Endothelial cell of umbilical vein (primary cell): ENCODE data around the gene TBC1D23. TPM values are rescaled to one million over a fixed set of nuclear protein-coding genes. Genes with fewer than 3 reads are reported as not detected.

Source experiments
- BruUV-seq: library from RNA; stranded (reverse); fragments of 400-500 nt; replicated peaks from 2 replicates; lab custom pipeline; 2021; lab: Mats Ljungman, UMichigan
- CTCF ChIA-PET: fragments of 300-600, 350-600 bp; sonication (Branson Sonifier 250); formaldehyde crosslinking; loops from one replicate; lab custom pipeline; 2021; ENCODE audit warnings: antibody characterized with exemption, inconsistent platforms; lab: Charles Lee
- POLR2A ChIA-PET: fragments of 300-600, 350-600 bp; sonication (Branson Sonifier 250); formaldehyde crosslinking; loops from one replicate; lab custom pipeline; 2021; ENCODE audit warnings: antibody characterized with exemption, inconsistent platforms; lab: Charles Lee
- DNase-seq: peaks from one replicate; pipeline ENCODE4 v3.0.0-alpha.2; 2011; ENCODE audit warnings: low read depth, low spot score
- FAIRE-seq: peaks from 2 replicates; lab custom pipeline; 2011; peaks lifted over from hg19 to GRCh38; lab: Jason Lieb, UNC
- H2AFZ ChIP-seq: 2 replicates; pipeline ENCODE4 v1.6.0; 2012; ENCODE audit warnings: low read depth, low read length, control low read depth, inconsistent platforms
- H3K27ac ChIP-seq: 2 replicates; pipeline ENCODE4 v1.5.1; 2011; ENCODE audit warnings: low read depth, mild to moderate bottlenecking, control low read depth, low read length, moderate library complexity; ENCODE audit not compliant: insufficient read depth
- H3K27me3 ChIP-seq, 2 experiments: 2 replicates each; pipeline versions ENCODE4 v1.6.0 to v1.6.1; 2011; ENCODE audit warnings: low read length in 2 of 2, mixed read lengths in 1 of 2; ENCODE audit not compliant: control insufficient read depth in 2 of 2, insufficient read depth in 2 of 2
- H3K36me3 ChIP-seq, 2 experiments: 2 replicates in 1 of 2; 3 replicates in 1 of 2; pipeline ENCODE4 v1.5.1; 2011; ENCODE audit warnings: low read length in 2 of 2, mild to moderate bottlenecking in 1 of 2, moderate library complexity in 1 of 2; ENCODE audit not compliant: control insufficient read depth in 2 of 2, insufficient read depth in 2 of 2; ENCODE audit errors: extremely low read depth in 1 of 2
- H3K4me1 ChIP-seq: 3 replicates; pipeline ENCODE4 v1.5.1; 2011; ENCODE audit warnings: mild to moderate bottlenecking, low read length; ENCODE audit not compliant: control insufficient read depth, insufficient read depth; ENCODE audit errors: extremely low read depth
- H3K4me2 ChIP-seq: 2 replicates; pipeline ENCODE4 v1.6.1; 2011; ENCODE audit warnings: low read length, control low read depth, mixed read lengths; ENCODE audit not compliant: insufficient read depth
- H3K4me3 ChIP-seq, 3 experiments: fragments of 200-600 bp in 1 of 3; sonication (generic), shearing (Covaris generic) in 1 of 3; replicated peaks in 1 of 3; 2 replicates each; pipeline ENCODE4 v1.5.1; 2011 to 2016; ENCODE audit warnings: control low read depth in 3 of 3, low read length in 3 of 3, mild to moderate bottlenecking in 2 of 3, inconsistent platforms in 1 of 3, low read depth in 1 of 3, moderate library complexity in 1 of 3; ENCODE audit not compliant: insufficient read depth in 1 of 3
- H3K79me2 ChIP-seq: 2 replicates; pipeline ENCODE4 v1.6.0; 2012; ENCODE audit warnings: low read length, inconsistent platforms; ENCODE audit not compliant: control insufficient read depth, insufficient read depth
- H3K9ac ChIP-seq: replicated peaks from 2 replicates; pipeline ENCODE3; 2011; ENCODE audit warnings: low read length, control low read depth; ENCODE audit not compliant: insufficient read depth; ENCODE audit errors: extremely low read depth
- H3K9me1 ChIP-seq: replicated peaks from 3 replicates; pipeline ENCODE4 v1.6.0; 2011; ENCODE audit warnings: mild to moderate bottlenecking, low read length; ENCODE audit not compliant: control insufficient read depth, insufficient read depth; ENCODE audit errors: extremely low read depth
- H3K9me3 ChIP-seq: replicated peaks from 2 replicates; pipeline ENCODE4 v1.5.1; 2012; ENCODE audit warnings: low read length, inconsistent platforms; ENCODE audit not compliant: control insufficient read depth, insufficient read depth
- H4K20me1 ChIP-seq: replicated peaks from 2 replicates; pipeline ENCODE3; 2011; ENCODE audit warnings: mild to moderate bottlenecking, low read length; ENCODE audit not compliant: control insufficient read depth, insufficient read depth; ENCODE audit errors: extremely low read depth
- EZH2 ChIP-seq: IDR thresholded peaks from 2 replicates; pipeline ENCODE4 v1.6.1; 2012; ENCODE audit warnings: borderline replicate concordance, low read depth, mild to moderate bottlenecking, moderate library complexity, low read length, inconsistent platforms; ENCODE audit not compliant: severe bottlenecking
- FOS ChIP-seq: IDR thresholded peaks from 2 replicates; pipeline ENCODE4 v1.6.1; 2011; ENCODE audit warnings: mild to moderate bottlenecking, low read length, moderate library complexity, borderline replicate concordance; ENCODE audit not compliant: insufficient read depth
- GATA2 ChIP-seq: IDR thresholded peaks from 2 replicates; pipeline ENCODE4 v1.7.0; 2011; ENCODE audit warnings: low read depth, mild to moderate bottlenecking, moderate library complexity, mixed read lengths, low read length; ENCODE audit not compliant: insufficient read length, insufficient read depth
- JUN ChIP-seq: IDR thresholded peaks from 2 replicates; pipeline ENCODE4 v1.6.1; 2011; ENCODE audit warnings: borderline replicate concordance, low read depth; ENCODE audit not compliant: insufficient read length, insufficient read depth
- MYC ChIP-seq: IDR thresholded peaks from one replicate; pipeline ENCODE4 v1.6.1; 2011; ENCODE audit warnings: mild to moderate bottlenecking, low read depth, low read length
- POLR2A ChIP-seq: IDR thresholded peaks from 2 replicates; pipeline ENCODE4 v1.6.1; 2012; ENCODE audit warnings: low read depth, mild to moderate bottlenecking, control low read depth, low read length
- POLR2AphosphoS5 ChIP-seq: IDR thresholded peaks from 2 replicates; pipeline ENCODE4 v1.6.1; 2012; ENCODE audit warnings: low read depth, mild to moderate bottlenecking, control low read depth, low read length, moderate library complexity; ENCODE audit not compliant: insufficient read depth
- dilution Hi-C: fragments of 300-500 bp; cut with MboI; formaldehyde crosslinking; loops from one replicate; pipeline ENCODE4 v1.15.0; 2019; ENCODE audit warnings: low sequenced_read_pairs; ENCODE audit not compliant: extremely low pct_ligation_motif_present
- intact Hi-C: fragments of 100-400 bp; cut with micrococcal nuclease; formaldehyde crosslinking; loops from one replicate; pipeline ENCODE4 v1.10.0; 2022
- polyA plus RNA-seq, 4 experiments: library from polyadenylated mRNA; depleted of rRNA in 3 of 4; stranded (reverse) in 3 of 4; unstranded in 1 of 4; fragments of >200 nt; gene quantifications; 2 replicates each; pipeline versions ENCODE4 v1.2.1 to v1.2.3, GENCODE V29; 2011 to 2012; ENCODE audit warnings: missing spikeins in 1 of 4
- total RNA-seq: library from RNA; stranded (reverse); gene quantifications from 2 replicates; pipeline ENCODE4 v1.2.3, GENCODE V29; 2021
- TF ChIP-seq, protein P1 (sequence below): IDR thresholded peaks from 2 replicates; pipeline ENCODE4 v1.6.1; 2011; ENCODE audit not compliant: insufficient read depth, insufficient read length
- TF ChIP-seq, protein P2 (sequence below), 2 donors: IDR thresholded peaks; 1 replicate in 1 of 2; 2 replicates in 1 of 2; pipeline ENCODE4 v1.5.1; 2011; ENCODE audit warnings: low read length in 2 of 2, mild to moderate bottlenecking in 2 of 2, moderate library complexity in 2 of 2, control low read depth in 1 of 2, inconsistent platforms in 1 of 2, low read depth in 1 of 2; ENCODE audit not compliant: insufficient read depth in 1 of 2; ENCODE audit errors: extremely low read depth in 1 of 2

TBC1D23 gene
- total and polyA plus RNA-seq, 2 donors (not counting 3 experiments of a cell fraction or from before 2014, with no cell fraction given): 10.3 to 34.8 TPM

DNA sequence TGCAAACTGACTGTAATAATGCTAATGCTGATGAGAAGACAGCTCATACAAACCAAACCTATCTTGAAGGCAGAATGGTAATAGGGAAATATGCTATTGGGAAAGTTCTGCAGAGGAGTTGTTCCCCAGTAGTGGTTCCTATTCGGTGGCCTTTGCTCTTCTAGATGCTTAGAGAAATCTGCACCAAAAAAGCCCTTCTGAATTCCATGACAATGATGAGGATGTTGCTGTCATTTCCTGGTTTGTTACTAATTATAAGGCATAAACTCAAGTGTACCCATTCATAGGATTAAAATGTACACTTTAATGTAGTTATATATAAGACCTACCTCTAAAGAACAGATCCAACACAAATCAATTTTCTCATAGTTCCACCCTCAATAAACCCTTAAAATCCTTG is 110.0 kb downstream of the TBC1D23 start:
- H3K4me3 ChIP-seq: no peak overlapping the region
- intact Hi-C loops (no loop called here), dilution Hi-C loops (no loop called here)
- H2AFZ ChIP-seq: no peak overlapping the region
- no peak overlapping the region for H3K9ac ChIP-seq
- POLR2A ChIA-PET: no interaction called here
- H3K4me1 ChIP-seq: no peaks in the 10 kb centered on the region
- no peaks in the 10 kb centered on the region for H4K20me1 ChIP-seq
- FAIRE-seq: no peak
- BruUV-seq: no TSS peak
- no peaks in the 10 kb centered on the region for H3K9me1 ChIP-seq
- H3K27me3 ChIP-seq: no peaks in the 10 kb centered on the region
- DNase-seq: no peak
- H3K79me2 ChIP-seq: no peaks in the 10 kb centered on the region
- no peak overlapping the region for H3K27ac ChIP-seq
- H3K9me3 ChIP-seq: no peaks in the 10 kb centered on the region
- TF ChIP-seq FOS: no peak
- no peak for TF ChIP-seq JUN
- no peak for TF ChIP-seq EZH2
- TF ChIP-seq POLR2AphosphoS5: no peak
- TF ChIP-seq POLR2A: no peak
- TF ChIP-seq MYC: no peak
- TF ChIP-seq GATA2: no peak
- TF ChIP-seq, protein P1, sequence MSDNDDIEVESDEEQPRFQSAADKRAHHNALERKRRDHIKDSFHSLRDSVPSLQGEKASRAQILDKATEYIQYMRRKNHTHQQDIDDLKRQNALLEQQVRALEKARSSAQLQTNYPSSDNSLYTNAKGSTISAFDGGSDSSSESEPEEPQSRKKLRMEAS: no peak
- TF ChIP-seq, protein P2, sequence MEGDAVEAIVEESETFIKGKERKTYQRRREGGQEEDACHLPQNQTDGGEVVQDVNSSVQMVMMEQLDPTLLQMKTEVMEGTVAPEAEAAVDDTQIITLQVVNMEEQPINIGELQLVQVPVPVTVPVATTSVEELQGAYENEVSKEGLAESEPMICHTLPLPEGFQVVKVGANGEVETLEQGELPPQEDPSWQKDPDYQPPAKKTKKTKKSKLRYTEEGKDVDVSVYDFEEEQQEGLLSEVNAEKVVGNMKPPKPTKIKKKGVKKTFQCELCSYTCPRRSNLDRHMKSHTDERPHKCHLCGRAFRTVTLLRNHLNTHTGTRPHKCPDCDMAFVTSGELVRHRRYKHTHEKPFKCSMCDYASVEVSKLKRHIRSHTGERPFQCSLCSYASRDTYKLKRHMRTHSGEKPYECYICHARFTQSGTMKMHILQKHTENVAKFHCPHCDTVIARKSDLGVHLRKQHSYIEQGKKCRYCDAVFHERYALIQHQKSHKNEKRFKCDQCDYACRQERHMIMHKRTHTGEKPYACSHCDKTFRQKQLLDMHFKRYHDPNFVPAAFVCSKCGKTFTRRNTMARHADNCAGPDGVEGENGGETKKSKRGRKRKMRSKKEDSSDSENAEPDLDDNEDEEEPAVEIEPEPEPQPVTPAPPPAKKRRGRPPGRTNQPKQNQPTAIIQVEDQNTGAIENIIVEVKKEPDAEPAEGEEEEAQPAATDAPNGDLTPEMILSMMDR (IDR thresholded peaks at IDR 0.05; ENCODE audit: extremely low read depth in 1 of 2, insufficient read depth in 1 of 2, low read depth in 1 of 2, low read length in 2 of 2): no peak
- H3K36me3 ChIP-seq: peaks cover 8 to 20% of the 10 kb centered on the region in 2 experiments
- H3K4me2 ChIP-seq: no peak overlapping the region
- CTCF ChIA-PET: no interaction called here
